ENCODE measurements around the gene NXNL2.

- no peak for TF ChIP-seq USF2 (IDR thresholded peaks at IDR 0.05; ENCODE audit: borderline replicate concordance, low read depth, low read length)
- no peak for TF ChIP-seq PAX5 (IDR thresholded peaks at IDR 0.05; ENCODE audit: borderline replicate concordance, low read depth, low read length)
- no peak for TF ChIP-seq CBX3 (IDR thresholded peaks at IDR 0.05; ENCODE audit: borderline replicate concordance, low read depth)
- TF ChIP-seq ZNF24 (IDR thresholded peaks at IDR 0.05) = no peak
- TF ChIP-seq POU2F2 (IDR thresholded peaks at IDR 0.05; ENCODE audit: borderline replicate concordance, low read depth, low read length) = no peak
These were observed 39.8 kb upstream of the NXNL2 start for GRCh38 chr9:88494983-88495721.
